GM23338 (cell line): ENCODE measurements around the gene PLEKHA8. TPM values are rescaled to one million over a fixed set of nuclear protein-coding genes. Genes with fewer than 3 reads are reported as not detected.

ENCODE experiments used
- ATAC-seq: fragments of 200-7000 bp; cut with Tn5 transposase; 3 replicates; pipeline ENCODE4 v1.9.1; 2020
- DNase-seq: peaks from one replicate; pipeline ENCODE4 v3.0.0-alpha.2; 2015; ENCODE audit warnings: low spot score
- H2AFZ ChIP-seq: fragments of 200-600 bp; sonication (generic); 2 replicates; pipeline ENCODE4 v1.8.0; 2016; ENCODE audit warnings: antibody characterized with exemption, mild to moderate bottlenecking, moderate library complexity
- H3F3A ChIP-seq: fragments of 200-600 bp; sonication (generic); replicated peaks from 2 replicates; pipeline ENCODE4 v1.8.0; 2017; ENCODE audit warnings: antibody characterized with exemption, mixed run types, low read depth
- H3K27ac ChIP-seq: fragments of 200-600 bp; sonication (generic); 2 replicates; pipeline ENCODE4 v1.6.1; 2016; ENCODE audit warnings: low read depth
- H3K27me3 ChIP-seq: fragments of 200-600 bp; sonication (generic); 2 replicates; pipeline ENCODE4 v1.8.0; 2016; ENCODE audit warnings: mild to moderate bottlenecking, mixed run types, moderate library complexity; ENCODE audit not compliant: insufficient read depth
- H3K36me3 ChIP-seq: fragments of 200-600 bp; sonication (generic); 2 replicates; pipeline ENCODE4 v1.8.0; 2016; ENCODE audit warnings: mild to moderate bottlenecking; ENCODE audit not compliant: insufficient read depth
- H3K4me1 ChIP-seq: fragments of 200-600 bp; sonication (generic); 2 replicates; pipeline ENCODE4 v1.8.0; 2016; ENCODE audit warnings: mild to moderate bottlenecking, moderate library complexity; ENCODE audit not compliant: insufficient read depth
- H3K4me2 ChIP-seq: fragments of 200-600 bp; sonication (generic); 2 replicates; pipeline ENCODE4 v1.7.1; 2017; ENCODE audit warnings: mixed run types
- H3K4me3 ChIP-seq: fragments of 200-600 bp; sonication (generic); 2 replicates; pipeline ENCODE4 v1.6.1; 2016; ENCODE audit warnings: mixed run types
- H3K79me2 ChIP-seq: fragments of 200-600 bp; sonication (generic); replicated peaks from 2 replicates; pipeline ENCODE4 v1.8.0; 2017; ENCODE audit warnings: mild to moderate bottlenecking; ENCODE audit not compliant: insufficient read depth
- H3K9me2 ChIP-seq: fragments of 200-600 bp; sonication (generic); 2 replicates; pipeline ENCODE4 v1.8.0; 2017; ENCODE audit not compliant: insufficient read depth
- H4K20me1 ChIP-seq: fragments of 200-600 bp; sonication (generic); replicated peaks from 2 replicates; pipeline ENCODE4 v1.8.0; 2017; ENCODE audit warnings: mild to moderate bottlenecking; ENCODE audit not compliant: insufficient read depth
- H3K27ac Mint-ChIP-seq: 2 replicates; pipeline ENCODE4 v1.8.0; 2020; ENCODE audit warnings: inconsistent platforms, mild to moderate bottlenecking, moderate library complexity, mixed read lengths
- H3K27me3 Mint-ChIP-seq: 3 replicates; pipeline ENCODE4 v1.8.0; 2022; ENCODE audit warnings: low read depth, mild to moderate bottlenecking, moderate library complexity, mixed read lengths, inconsistent platforms; ENCODE audit not compliant: insufficient read depth, poor library complexity
- H3K36me3 Mint-ChIP-seq: 3 replicates; pipeline ENCODE4 v1.8.0; 2021; ENCODE audit warnings: low read depth, mild to moderate bottlenecking, inconsistent platforms, moderate library complexity, mixed read lengths
- H3K4me1 Mint-ChIP-seq: 3 replicates; pipeline ENCODE4 v1.8.0; 2020; ENCODE audit warnings: mild to moderate bottlenecking, inconsistent platforms, mixed read lengths
- H3K4me3 Mint-ChIP-seq: 3 replicates; pipeline ENCODE4 v1.8.0; 2021; ENCODE audit warnings: moderate library complexity, mild to moderate bottlenecking, inconsistent platforms, mixed read lengths
- H3K9me3 Mint-ChIP-seq: 3 replicates; pipeline ENCODE4 v1.8.0; 2020; ENCODE audit warnings: moderate library complexity, mild to moderate bottlenecking, inconsistent platforms, mixed read lengths
- CREB1 ChIP-seq: fragments of 250-450 bp; sonication (Bioruptor Pico); IDR thresholded peaks from 2 replicates; pipeline ENCODE4 v1.5.0; 2020; ENCODE audit warnings: low read depth, mild to moderate bottlenecking, moderate library complexity
- EZH2 ChIP-seq: fragments of 200-600 bp; sonication (generic); IDR thresholded peaks from one replicate; pipeline ENCODE4 v1.8.0; 2017; ENCODE audit warnings: antibody characterized with exemption, mild to moderate bottlenecking, low read depth; ENCODE audit not compliant: unreplicated experiment
- EZH2phosphoT487 ChIP-seq: fragments of 200-600 bp; sonication (generic); IDR thresholded peaks from one replicate; pipeline ENCODE4 v1.8.1; 2018; ENCODE audit warnings: antibody characterized with exemption; ENCODE audit not compliant: unreplicated experiment
- JUNB ChIP-seq: IDR thresholded peaks from one replicate; pipeline ENCODE4 v1.6.1; 2016; ENCODE audit warnings: antibody characterized with exemption; ENCODE audit not compliant: unreplicated experiment
- REST ChIP-seq: IDR thresholded peaks from one replicate; pipeline ENCODE4 v1.6.1; 2018; ENCODE audit warnings: antibody characterized with exemption; ENCODE audit not compliant: unreplicated experiment
- ZNF114 ChIP-seq: fragments of 250-450 bp; sonication (Bioruptor Pico); IDR thresholded peaks from 2 replicates; pipeline ENCODE4 v1.5.0; 2020; ENCODE audit warnings: mild to moderate bottlenecking, moderate library complexity
- ZNF331 ChIP-seq: fragments of 250-450 bp; sonication (Bioruptor Pico); IDR thresholded peaks from 2 replicates; pipeline ENCODE4 v1.5.0; 2020; ENCODE audit warnings: low read depth, mild to moderate bottlenecking, moderate library complexity
- polyA plus RNA-seq: library from polyadenylated mRNA; unstranded; fragments of >200 nt; fragmentation: Nextera tagmentation; extraction: Ambion mirVana; gene quantifications from 2 replicates; pipeline ENCODE4 v1.2.1, GENCODE V29; 2016
- total RNA-seq: library from RNA; depleted of rRNA; stranded (reverse); fragments of >200 nt; shearing (Covaris generic); gene quantifications from 2 replicates; pipeline ENCODE4 v1.2.3, GENCODE V29; 2014
- TF ChIP-seq, protein P1 (sequence below), 2 experiments: fragments of 200-600 bp in 1 of 2; sonication (generic) in 1 of 2; conservative IDR thresholded peaks; 2 replicates each; pipeline versions ENCODE4 v1.5.1 to v1.6.1; 2016 to 2017; ENCODE audit warnings: antibody characterized with exemption in 2 of 2, low read depth in 2 of 2, mild to moderate bottlenecking in 2 of 2, moderate library complexity in 1 of 2

The PLEKHA8 gene
- total and polyA plus RNA-seq, 2 experiments from 2014 or later = 11.6 to 44.9 TPM

DNA sequence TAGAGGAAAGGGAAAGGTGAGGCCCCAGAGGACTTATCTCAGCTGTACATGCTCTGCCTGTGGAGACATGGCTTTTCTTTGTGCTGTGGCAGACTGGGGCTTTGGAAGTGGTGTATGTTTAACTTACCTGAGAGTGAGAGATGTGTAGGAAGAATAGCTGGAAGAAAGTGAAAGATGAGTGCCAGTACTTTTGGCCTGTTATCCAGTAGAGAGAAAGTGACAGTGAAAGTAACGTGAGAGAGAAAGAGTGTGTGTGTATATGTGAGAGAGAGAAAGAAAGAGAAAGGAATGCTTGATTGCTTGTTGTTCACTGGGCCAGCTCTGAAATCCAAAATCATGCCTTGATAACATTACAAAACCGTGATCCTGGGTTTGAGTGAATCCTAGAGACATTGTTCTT, 132.1 kb downstream of the PLEKHA8 start:
- DNase-seq (no peak), ATAC-seq (no peak)
- H4K20me1 ChIP-seq = no peaks in the 10 kb centered on the region
- no peaks in the 10 kb centered on the region for H3K36me3 ChIP-seq
- Mint-ChIP-seq H3K27ac (peak overlapping the region; percentile 38), H3K4me1 (peaks cover 67% of the 10 kb centered on the region), H3K36me3 (no peaks in the 10 kb centered on the region), H3K9me3 (no peaks in the 10 kb centered on the region), H3K4me3 (no peak overlapping the region), H3K27me3 (peaks cover 4% of the 10 kb centered on the region)
- no peaks in the 10 kb centered on the region for H3F3A ChIP-seq
- no peaks in the 10 kb centered on the region for H3K27me3 ChIP-seq
- no peaks in the 10 kb centered on the region for H3K9me2 ChIP-seq
- H3K79me2 ChIP-seq = no peaks in the 10 kb centered on the region
- H3K4me2 ChIP-seq = no peak overlapping the region
- TF ChIP-seq CREB1 (CRISPR knock-in tag) = no peak
- TF ChIP-seq, protein P1, sequence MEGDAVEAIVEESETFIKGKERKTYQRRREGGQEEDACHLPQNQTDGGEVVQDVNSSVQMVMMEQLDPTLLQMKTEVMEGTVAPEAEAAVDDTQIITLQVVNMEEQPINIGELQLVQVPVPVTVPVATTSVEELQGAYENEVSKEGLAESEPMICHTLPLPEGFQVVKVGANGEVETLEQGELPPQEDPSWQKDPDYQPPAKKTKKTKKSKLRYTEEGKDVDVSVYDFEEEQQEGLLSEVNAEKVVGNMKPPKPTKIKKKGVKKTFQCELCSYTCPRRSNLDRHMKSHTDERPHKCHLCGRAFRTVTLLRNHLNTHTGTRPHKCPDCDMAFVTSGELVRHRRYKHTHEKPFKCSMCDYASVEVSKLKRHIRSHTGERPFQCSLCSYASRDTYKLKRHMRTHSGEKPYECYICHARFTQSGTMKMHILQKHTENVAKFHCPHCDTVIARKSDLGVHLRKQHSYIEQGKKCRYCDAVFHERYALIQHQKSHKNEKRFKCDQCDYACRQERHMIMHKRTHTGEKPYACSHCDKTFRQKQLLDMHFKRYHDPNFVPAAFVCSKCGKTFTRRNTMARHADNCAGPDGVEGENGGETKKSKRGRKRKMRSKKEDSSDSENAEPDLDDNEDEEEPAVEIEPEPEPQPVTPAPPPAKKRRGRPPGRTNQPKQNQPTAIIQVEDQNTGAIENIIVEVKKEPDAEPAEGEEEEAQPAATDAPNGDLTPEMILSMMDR (conservative IDR thresholded peaks at IDR 0.05; ENCODE audit: low read depth in 2 of 2) = no peak
- peak overlapping the region; percentile 4; the same call in 1 of the 2 replicates for H3K27ac ChIP-seq
- peaks cover 46% of the 10 kb centered on the region for H3K4me1 ChIP-seq
- H2AFZ ChIP-seq = no peak overlapping the region
- H3K4me3 ChIP-seq = no peak overlapping the region

DNA sequence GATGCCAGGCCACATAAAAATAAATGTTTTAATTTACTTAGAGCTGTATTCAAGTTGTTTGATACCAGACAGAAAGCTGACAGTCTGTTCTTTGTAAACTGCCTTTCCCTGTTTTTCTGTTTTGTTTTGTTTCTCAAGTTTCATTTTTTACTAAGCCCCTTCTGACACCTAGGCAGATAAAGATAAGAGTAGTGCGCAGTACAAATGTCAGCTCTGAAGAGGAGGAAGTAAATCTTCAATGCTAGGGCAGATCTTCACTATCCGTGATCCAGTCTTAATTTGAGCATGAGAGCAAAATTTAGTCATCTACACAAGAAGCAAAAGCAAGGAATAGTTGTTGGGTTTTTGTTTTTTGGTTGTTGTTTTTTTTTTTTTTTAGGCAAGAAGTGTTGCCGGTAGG, 133.9 kb downstream of the PLEKHA8 start:
- H3K79me2 ChIP-seq = no peaks in the 10 kb centered on the region
- no peak overlapping the region for H3K4me3 ChIP-seq
- no peak overlapping the region for H2AFZ ChIP-seq
- peaks cover 68% of the 10 kb centered on the region for H3K4me1 Mint-ChIP-seq
- TF ChIP-seq ZNF331 (CRISPR knock-in tag) = no peak
- TF ChIP-seq, protein P1 (conservative IDR thresholded peaks at IDR 0.05; ENCODE audit: low read depth in 2 of 2) = no peak
- DNase-seq (no peak), ATAC-seq (no peak)
- no peaks in the 10 kb centered on the region for H3F3A ChIP-seq
- no peaks in the 10 kb centered on the region for H3K9me3 Mint-ChIP-seq
- no peaks in the 10 kb centered on the region for H3K9me2 ChIP-seq
- no peaks in the 10 kb centered on the region for H3K36me3 Mint-ChIP-seq
- H4K20me1 ChIP-seq = no peaks in the 10 kb centered on the region
- peak overlapping the region; percentile 47 for H3K4me2 ChIP-seq
- no peak overlapping the region for H3K4me3 Mint-ChIP-seq
- H3K27ac ChIP-seq = no peak overlapping the region
- H3K27me3 Mint-ChIP-seq = peaks cover 4% of the 10 kb centered on the region
- no peak overlapping the region for H3K27ac Mint-ChIP-seq
- H3K27me3 ChIP-seq = no peaks in the 10 kb centered on the region
- peaks cover 46% of the 10 kb centered on the region for H3K4me1 ChIP-seq
- H3K36me3 ChIP-seq = no peaks in the 10 kb centered on the region

DNA sequence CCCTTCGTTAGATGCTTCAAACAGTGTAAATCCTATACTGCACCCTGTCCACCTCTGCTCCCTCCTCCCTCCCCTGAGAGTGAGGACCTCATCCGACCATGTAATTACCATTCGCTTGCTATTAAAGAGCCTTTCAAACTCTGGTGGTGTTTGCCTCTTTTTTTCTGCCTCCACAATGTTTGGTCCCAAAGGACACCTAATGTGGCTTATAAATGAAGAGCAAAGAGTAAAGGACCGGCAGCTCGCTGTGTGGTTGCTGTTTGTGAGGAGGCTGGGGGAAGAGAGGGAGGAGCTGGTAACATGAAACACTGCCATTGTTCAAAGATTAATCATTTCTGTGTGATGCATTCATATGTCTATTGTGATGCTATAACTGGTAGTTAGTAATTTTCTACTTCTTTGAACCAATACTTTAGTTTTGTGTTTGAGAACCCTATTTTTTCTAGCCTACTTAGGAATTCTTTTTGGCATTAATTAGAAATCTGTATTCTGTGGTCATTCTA, 134.5 kb downstream of the PLEKHA8 start:
- H3K4me3 ChIP-seq = peak overlapping the region; percentile 31; the same call in 1 of the 2 replicates
- ATAC-seq (peak; percentile 9; the same call in 1 of the 3 replicates), DNase-seq (no peak)
- Mint-ChIP-seq H3K4me3 (peak overlapping the region; percentile 57; the same call in 2 of the 3 replicates), H3K9me3 (no peaks in the 10 kb centered on the region), H3K4me1 (peaks cover 66% of the 10 kb centered on the region), H3K27ac (no peak overlapping the region), H3K27me3 (peaks cover 7% of the 10 kb centered on the region), H3K36me3 (no peaks in the 10 kb centered on the region)
- H3K79me2 ChIP-seq = no peaks in the 10 kb centered on the region
- H3K4me2 ChIP-seq = peak overlapping the region; percentile 47
- H3F3A ChIP-seq = no peaks in the 10 kb centered on the region
- H4K20me1 ChIP-seq = no peaks in the 10 kb centered on the region
- no peak overlapping the region for H3K27ac ChIP-seq
- H3K36me3 ChIP-seq = no peaks in the 10 kb centered on the region
- H3K4me1 ChIP-seq = peaks cover 41% of the 10 kb centered on the region
- no peak overlapping the region for H2AFZ ChIP-seq
- 0 out of 2 replicates have a peak, but pooled peaks cover 2% of the 10 kb centered on the region for H3K27me3 ChIP-seq
- H3K9me2 ChIP-seq = no peaks in the 10 kb centered on the region
- no peak for TF ChIP-seq CREB1 (CRISPR knock-in tag)
- TF ChIP-seq, protein P1 (conservative IDR thresholded peaks at IDR 0.05; ENCODE audit: low read depth in 2 of 2) = no peak
- TF ChIP-seq EZH2phosphoT487 = no peak
- no peak for TF ChIP-seq EZH2
- no peak for TF ChIP-seq REST
- no peak for TF ChIP-seq ZNF114 (CRISPR knock-in tag)
- no peak for TF ChIP-seq JUNB
